Measurements from ENCODE around the gene ZGLP1.
"Not testable (repeated sequence)": the region's sequence is repeated elsewhere in the genome, so short reads cannot be mapped to it uniquely, and the experiment has no call there.

Gene ZGLP1

DNA sequence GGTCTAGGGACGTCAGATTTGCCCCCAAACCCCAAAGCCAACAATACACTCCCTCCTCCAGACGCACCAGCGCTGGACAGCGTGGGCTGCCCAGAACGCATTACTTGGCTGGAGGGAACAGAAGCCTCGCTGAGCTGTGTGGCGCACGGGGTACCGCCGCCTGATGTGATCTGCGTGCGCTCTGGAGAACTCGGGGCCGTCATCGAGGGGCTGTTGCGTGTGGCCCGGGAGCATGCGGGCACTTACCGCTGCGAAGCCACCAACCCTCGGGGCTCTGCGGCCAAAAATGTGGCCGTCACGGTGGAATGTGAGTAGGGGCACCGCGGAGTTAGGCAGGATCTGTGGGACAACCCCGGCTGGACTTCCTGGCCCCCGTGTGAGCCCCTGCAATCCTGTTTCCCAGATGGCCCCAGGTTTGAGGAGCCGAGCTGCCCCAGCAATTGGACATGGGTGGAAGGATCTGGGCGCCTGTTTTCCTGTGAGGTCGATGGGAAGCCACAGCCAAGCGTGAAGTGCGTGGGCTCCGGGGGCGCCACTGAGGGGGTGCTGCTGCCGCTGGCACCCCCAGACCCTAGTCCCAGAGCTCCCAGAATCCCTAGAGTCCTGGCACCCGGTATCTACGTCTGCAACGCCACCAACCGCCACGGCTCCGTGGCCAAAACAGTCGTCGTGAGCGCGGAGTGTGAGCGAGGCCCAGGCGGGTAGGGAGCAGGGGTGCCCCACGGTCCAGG, 15.8 kb downstream of the ZGLP1 start:
- DNase-seq (ENCODE audit: low read depth), result no peak

DNA sequence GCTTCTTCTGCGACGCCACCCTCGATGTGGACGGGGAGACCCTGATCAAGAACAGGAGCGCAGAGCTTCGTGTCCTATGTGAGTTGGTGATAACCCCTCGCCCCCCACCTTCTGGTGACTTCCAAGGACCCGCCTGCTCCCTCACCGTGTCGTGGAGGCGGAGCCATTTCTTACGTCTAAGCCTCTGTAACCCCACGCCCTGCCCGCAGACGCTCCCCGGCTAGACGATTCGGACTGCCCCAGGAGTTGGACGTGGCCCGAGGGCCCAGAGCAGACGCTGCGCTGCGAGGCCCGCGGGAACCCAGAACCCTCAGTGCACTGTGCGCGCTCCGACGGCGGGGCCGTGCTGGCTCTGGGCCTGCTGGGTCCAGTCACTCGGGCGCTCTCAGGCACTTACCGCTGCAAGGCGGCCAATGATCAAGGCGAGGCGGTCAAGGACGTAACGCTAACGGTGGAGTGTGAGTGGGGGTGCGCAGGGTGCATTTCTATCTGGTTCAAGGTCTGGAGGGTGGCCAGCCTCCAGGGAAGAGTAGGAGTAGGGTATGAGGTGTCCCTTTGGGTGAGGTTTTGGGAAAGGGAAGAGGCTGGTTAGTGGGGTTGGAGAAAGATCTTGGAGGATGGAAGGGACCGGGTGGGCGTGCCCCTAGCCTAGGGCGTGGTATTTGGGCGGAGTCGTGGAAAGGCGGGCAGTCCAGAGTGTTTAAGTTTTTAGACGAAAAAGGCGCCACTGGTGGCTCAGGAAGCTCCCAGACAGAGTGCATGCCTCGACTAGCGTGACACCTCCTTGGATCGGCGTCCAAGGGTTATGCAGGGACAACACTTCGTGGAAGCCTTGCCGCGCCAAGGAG, 16.6 kb downstream of the ZGLP1 start:
- DNase-seq (ENCODE audit: low read depth), result no peak

DNA sequence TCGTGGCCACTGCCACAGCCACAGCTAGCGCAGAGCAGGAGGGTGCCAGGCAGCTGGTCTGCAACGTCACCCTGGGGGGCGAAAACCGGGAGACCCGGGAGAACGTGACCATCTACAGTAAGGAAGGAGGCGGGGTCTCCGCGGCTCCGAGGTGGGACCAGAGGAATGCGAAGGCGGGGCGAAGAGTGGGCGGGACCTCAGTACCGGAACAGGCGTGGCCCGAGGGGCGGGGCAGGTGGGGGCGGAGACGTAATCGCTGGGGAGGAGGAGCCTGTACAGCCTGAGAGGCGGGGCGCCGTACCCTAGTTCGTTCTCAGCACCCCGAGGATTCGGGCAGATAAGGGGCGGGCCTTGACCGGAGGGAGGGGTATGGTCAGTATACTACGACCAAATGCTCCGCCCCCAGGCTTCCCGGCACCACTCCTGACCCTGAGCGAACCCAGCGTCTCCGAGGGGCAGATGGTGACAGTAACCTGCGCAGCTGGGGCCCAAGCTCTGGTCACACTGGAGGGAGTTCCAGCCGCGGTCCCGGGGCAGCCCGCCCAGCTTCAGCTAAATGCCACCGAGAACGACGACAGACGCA, 17.3 kb downstream of the ZGLP1 start:
- no peak for DNase-seq (ENCODE audit: low read depth)

DNA sequence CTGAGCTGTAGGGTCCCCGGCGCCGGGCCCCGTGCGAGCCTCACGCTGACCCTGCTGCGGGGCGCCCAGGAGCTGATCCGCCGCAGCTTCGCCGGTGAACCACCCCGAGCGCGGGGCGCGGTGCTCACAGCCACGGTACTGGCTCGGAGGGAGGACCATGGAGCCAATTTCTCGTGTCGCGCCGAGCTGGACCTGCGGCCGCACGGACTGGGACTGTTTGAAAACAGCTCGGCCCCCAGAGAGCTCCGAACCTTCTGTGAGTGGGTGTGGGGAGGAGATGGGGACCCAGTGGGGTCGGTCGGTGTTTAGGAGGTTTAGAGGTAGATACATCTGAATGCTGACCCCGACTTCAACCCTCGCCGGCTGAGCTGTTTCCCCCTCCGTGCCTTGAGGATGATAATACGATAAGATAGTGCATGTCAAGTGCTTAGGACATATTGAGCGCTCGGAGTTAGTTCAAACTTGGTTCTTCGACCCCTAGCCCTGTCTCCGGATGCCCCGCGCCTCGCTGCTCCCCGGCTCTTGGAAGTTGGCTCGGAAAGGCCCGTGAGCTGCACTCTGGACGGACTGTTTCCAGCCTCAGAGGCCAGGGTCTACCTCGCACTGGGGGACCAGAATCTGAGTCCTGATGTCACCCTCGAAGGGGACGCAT, 17.9 kb downstream of the ZGLP1 start:
- no peak for DNase-seq (ENCODE audit: low read depth)

DNA sequence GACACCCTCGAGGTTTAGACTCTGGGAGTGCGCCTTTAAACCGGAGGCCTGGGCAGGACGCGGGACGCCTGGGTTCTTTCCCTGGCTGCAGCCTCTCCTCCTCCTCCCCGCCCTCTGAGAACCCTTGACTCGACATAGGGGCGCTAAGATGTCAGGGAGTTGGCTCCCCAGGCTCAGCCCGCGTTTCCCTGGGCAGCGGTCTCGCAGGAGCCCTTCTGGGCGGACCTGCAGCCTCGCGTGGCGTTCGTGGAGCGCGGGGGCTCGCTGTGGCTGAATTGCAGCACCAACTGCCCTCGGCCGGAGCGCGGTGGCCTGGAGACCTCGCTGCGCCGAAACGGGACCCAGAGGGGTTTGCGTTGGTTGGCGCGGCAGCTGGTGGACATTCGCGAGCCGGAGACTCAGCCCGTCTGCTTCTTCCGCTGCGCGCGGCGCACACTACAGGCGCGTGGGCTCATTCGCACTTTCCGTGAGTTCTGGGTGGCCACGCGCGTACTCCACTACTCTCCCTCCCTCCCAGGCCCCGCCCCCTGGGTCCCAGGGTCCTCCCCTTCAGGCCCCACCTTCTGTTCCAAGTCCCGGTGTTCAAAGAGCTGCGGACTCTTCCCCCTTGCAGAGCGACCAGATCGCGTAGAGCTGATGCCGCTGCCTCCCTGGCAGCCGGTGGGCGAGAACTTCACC, 18.6 kb downstream of the ZGLP1 start:
- no peak for DNase-seq (ENCODE audit: low read depth)

DNA sequence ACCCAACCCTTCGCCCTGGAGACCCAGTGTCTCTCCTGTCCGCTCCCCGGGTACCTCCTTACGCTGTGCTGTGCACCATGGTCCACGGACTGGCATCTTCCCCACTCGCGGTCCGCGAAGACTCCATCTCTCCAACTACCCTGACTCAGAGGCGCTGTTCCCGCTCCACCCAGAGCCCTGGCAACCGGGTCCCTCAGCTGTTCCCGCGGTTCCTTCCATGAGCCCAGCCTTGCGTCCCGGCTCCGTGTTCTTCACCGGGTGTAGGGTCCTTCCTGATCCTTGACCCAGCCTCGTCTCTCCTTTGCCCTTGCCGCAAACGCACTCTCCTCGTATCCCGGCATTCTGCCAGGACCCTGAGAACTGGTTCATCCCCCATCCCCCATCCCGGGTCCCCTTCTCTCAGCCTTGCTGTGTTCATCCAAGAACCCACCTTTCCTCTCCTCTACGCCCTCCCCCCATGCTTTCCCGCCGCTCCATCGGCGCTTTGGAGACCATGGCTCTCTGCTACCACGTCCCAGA, 19.2 kb downstream of the ZGLP1 start:
- no peak for DNase-seq (ENCODE audit: low read depth)

DNA sequence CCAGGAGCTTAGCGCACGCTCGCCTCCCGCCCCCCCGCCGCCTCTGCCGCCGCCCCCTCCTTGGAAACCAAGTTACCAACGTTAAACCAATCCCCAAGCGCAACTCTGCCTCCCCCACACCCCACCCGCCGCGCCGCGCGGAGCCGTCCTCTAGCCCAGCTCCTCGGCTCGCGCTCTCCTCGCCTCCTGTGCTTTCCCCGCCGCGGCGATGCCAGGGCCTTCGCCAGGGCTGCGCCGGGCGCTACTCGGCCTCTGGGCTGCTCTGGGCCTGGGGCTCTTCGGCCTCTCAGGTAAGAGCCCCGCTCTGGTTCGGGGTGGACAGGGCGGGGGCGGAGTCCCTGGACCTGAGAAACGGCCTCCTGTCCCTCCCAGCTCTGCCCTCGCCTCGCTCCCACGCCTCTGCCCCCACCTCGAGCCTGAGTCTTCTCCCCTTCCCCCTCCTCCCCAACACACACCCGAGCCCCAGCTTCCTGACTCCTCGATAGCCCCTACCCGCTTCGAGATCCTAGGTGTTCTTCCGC, 19.7 kb downstream of the ZGLP1 start, which contains the start of gene ICAM5:
Gene ICAM5 (plus strand): TSS at position 117 of the 521 bp plus-strand sequence. CDS start 92 bp downstream, at position 209.
- DNase-seq (ENCODE audit: low read depth), result peak; percentile 31

DNA sequence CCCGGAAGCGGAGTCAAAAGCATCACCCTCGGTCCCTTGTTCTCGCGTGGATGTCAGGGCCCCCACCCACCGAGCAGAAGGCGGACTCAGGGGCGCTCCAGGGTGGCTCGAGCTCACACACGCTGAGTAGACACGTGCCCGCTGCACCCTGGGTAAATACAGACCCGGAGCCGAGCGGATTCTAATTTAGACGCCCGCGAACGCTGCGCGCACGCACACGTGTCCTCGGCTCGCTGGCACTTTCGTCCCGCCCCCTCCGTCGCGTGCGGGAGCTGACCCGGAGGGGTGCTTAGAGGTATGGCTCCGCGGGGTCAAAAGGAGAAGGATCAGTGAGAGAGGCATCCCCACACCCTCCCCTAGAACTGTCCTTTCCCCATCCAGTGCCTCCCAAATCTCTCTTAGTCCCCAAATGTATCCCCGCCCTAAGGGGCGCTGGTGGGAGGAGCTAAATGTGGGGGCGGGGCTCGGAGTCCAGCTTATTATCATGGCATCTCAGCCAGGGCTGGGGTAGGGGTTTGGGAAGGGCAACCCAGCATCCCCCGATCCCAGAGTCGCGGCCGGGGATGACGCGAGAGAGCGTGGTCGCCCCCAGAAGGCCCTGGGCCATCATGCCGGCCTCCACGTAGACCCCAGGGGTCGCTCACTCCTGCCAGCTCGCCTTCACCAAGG, 20.3 kb downstream of the ZGLP1 start:
- peak; percentile 79 for DNase-seq (ENCODE audit: low read depth)

DNA sequence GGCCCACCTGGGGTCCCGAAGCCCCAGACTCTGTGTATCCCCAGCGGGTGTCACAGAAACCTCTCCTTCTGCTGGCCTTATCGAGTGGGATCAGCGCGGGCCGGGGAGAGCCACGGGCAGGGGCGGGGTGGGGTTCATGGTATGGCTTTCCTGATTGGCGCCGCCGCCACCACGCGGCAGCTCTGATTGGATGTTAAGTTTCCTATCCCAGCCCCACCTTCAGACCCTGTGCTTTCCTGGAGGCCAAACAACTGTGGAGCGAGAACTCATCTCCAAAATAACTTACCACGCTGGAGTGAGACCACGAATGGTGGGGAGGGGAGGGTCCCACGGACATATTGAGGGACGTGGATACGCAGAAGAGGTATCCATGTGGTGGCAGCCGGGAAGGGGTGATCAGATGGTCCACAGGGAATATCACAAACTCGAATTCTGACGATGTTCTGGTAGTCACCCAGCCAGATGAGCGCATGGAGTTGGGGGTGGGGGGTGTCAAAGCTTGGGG, 20.9 kb downstream of the ZGLP1 start:
- DNase-seq (ENCODE audit: low read depth), result peak; percentile 66

DNA sequence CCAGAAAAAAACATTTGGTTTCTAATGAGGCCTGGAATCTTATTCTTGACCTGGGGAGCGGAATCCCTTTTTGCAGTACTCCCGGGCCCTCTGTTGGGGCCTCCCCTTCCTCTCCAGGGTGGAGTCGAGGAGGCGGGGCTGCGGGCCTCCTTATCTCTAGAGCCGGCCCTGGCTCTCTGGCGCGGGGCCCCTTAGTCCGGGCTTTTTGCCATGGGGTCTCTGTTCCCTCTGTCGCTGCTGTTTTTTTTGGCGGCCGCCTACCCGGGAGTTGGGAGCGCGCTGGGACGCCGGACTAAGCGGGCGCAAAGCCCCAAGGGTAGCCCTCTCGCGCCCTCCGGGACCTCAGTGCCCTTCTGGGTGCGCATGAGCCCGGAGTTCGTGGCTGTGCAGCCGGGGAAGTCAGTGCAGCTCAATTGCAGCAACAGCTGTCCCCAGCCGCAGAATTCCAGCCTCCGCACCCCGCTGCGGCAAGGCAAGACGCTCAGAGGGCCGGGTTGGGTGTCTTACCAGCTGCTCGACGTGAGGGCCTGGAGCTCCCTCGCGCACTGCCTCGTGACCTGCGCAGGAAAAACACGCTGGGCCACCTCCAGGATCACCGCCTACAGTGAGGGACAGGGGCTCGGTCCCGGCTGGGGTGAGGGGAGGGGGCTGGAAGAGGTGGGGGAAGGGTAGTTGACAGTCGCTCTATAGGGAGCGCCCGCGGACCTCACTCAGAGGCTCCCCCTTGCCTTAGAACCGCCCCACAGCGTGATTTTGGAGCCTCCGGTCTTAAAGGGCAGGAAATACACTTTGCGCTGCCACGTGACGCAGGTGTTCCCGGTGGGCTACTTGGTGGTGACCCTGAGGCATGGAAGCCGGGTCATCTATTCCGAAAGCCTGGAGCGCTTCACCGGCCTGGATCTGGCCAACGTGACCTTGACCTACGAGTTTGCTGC, 22.5 kb downstream of the ZGLP1 start, which contains the start of gene ICAM4:
Gene ICAM4 (plus strand): TSS at position 153 of the 935 bp plus-strand sequence. CDS start 58 bp downstream, at position 211.
- DNase-seq (ENCODE audit: low read depth), result no peak

DNA sequence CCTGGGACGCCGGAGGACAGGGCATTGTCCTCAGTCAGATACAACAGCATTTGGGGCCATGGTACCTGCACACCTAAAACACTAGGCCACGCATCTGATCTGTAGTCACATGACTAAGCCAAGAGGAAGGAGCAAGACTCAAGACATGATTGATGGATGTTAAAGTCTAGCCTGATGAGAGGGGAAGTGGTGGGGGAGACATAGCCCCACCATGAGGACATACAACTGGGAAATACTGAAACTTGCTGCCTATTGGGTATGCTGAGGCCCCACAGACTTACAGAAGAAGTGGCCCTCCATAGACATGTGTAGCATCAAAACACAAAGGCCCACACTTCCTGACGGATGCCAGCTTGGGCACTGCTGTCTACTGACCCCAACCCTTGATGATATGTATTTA, 24.2 kb downstream of the ZGLP1 start:
- DNase-seq (ENCODE audit: low read depth), result no peak

DNA sequence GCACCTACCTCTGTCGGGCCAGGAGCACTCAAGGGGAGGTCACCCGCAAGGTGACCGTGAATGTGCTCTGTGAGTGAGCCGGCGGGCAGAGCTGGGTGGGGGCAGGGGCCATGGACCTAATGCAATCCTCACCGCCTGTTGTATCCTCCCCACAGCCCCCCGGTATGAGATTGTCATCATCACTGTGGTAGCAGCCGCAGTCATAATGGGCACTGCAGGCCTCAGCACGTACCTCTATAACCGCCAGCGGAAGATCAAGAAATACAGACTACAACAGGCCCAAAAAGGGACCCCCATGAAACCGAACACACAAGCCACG, 24.7 kb downstream of the ZGLP1 start:
- no peak for DNase-seq (ENCODE audit: low read depth)

DNA sequence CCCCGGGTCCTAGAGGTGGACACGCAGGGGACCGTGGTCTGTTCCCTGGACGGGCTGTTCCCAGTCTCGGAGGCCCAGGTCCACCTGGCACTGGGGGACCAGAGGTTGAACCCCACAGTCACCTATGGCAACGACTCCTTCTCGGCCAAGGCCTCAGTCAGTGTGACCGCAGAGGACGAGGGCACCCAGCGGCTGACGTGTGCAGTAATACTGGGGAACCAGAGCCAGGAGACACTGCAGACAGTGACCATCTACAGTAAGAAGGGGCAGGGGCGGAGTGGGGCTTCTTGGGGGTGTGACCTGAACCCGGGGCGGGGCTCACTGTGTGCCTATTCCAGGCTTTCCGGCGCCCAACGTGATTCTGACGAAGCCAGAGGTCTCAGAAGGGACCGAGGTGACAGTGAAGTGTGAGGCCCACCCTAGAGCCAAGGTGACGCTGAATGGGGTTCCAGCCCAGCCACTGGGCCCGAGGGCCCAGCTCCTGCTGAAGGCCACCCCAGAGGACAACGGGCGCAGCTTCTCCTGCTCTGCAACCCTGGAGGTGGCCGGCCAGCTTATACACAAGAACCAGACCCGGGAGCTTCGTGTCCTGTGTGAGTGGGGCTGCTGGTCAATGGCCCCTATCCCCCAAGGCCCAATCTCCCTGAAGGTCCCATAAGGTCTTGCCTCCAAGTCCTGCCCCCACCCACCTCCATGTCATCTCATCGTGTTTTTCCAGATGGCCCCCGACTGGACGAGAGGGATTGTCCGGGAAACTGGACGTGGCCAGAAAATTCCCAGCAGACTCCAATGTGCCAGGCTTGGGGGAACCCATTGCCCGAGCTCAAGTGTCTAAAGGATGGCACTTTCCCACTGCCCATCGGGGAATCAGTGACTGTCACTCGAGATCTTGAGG, 25.3 kb downstream of the ZGLP1 start:
- DNase-seq (ENCODE audit: low read depth), result no peak

DNA sequence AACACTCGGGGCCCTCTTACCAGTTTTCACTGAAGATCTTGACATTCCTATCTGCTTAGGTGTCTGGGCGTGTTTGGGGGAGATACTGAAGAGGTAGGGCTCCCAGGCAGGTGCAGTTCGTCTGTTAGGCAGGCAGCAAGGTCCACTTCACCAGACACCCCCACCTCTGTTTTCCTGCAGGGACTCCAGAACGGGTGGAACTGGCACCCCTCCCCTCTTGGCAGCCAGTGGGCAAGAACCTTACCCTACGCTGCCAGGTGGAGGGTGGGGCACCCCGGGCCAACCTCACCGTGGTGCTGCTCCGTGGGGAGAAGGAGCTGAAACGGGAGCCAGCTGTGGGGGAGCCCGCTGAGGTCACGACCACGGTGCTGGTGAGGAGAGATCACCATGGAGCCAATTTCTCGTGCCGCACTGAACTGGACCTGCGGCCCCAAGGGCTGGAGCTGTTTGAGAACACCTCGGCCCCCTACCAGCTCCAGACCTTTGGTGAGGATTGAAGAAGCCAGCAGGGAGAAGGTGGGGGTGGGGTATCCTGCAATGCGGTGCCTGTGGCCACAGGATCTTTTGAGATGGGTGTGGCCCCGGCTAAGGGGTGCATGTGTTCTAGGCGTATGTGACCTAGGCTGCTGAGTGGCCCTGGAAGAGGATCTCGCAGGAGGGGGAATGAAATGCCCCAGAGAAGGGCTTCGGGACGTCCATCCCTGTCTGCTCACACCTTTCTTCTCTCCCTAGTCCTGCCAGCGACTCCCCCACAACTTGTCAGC, 26.1 kb downstream of the ZGLP1 start:
- DNase-seq (ENCODE audit: low read depth), result no peak

DNA sequence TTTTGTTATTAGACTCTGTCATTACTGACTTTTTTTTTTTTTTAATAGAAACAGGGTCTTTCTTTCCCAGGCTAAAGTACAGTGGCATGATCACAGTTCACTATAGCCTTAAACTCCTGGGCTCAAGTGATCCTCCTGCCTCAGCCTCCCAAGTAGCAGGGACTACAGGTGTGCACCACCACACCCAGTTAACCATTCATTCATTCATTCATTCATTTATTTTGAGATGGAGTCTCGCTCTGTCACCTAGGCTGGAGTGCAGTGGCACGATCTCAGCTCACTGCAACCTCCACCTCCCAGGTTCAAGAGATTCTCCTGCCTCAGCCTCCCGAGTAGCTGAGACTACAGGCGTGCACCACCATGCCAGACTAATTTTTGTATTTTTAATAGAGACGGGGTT, 27.6 kb downstream of the ZGLP1 start:
- not testable (repeated sequence) for DNase-seq (ENCODE audit: low read depth)

DNA sequence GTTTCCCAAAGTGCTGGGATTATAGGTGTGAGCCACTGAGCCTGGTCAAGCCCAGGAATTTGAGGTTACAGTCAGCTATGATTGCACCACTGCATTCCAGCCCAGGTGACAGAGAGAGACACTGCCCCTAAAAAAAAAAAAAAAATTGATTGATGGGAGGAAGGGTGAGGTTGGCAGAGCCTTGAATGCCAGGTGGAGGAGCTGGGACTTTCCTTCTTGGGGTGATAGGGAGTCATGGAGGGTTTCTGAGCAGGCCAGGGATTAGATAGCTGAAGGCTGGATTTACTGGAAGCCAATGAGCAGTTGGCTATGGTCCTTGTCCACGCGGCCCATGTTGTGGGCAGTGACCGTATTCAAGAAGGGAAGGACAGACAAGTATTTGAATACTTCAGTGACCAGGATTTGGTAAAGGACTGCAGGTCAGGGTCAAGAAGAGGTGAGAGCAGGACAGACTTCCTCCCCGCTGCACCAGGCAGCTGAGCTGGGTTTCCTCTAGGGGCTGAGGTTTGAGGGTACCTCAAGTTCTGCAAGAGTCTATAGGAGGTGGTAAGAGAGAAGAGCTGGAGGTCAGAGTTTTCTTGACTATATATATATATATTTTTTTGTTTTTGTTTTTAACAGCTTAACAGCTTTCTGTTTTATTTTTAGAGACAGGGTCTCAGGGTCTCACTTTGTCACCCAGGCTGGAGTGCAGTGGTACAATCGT, 29.7 kb downstream of the ZGLP1 start:
- no peak for DNase-seq (ENCODE audit: low read depth)

DNA sequence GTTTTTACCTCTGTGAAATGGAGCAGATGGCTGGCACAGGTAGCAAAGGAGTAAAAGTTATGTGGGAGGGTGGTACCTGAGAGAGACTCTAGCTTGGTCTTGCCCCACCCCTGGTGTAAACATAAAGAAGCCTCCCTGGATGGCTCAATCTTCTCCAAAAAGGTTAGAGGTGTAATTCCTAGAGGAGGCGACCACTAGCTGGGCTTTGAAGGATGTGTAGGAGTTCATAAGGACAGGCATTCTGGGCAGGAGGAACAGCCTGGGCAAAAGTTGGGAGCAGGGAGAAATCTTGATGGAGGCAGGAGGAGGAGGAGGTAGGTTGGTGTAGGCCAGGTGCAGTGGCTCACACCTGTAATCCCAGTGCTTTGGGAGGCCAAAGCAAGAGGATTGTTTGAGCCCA, 30.7 kb downstream of the ZGLP1 start:
- no peak for DNase-seq (ENCODE audit: low read depth)
